ENCODE results near the gene AHCYL2.
A peak's percentile ranks its signal among the peaks of the same experiment; 100 is the strongest.

The AHCYL2 gene

GRCh38 chr7:129224251-129225205 lies at the start of gene AHCYL2:
Gene AHCYL2, plus strand, starts transcription at chr7:129225030.
- peak; percentile 97 for DNase-seq

DNA sequence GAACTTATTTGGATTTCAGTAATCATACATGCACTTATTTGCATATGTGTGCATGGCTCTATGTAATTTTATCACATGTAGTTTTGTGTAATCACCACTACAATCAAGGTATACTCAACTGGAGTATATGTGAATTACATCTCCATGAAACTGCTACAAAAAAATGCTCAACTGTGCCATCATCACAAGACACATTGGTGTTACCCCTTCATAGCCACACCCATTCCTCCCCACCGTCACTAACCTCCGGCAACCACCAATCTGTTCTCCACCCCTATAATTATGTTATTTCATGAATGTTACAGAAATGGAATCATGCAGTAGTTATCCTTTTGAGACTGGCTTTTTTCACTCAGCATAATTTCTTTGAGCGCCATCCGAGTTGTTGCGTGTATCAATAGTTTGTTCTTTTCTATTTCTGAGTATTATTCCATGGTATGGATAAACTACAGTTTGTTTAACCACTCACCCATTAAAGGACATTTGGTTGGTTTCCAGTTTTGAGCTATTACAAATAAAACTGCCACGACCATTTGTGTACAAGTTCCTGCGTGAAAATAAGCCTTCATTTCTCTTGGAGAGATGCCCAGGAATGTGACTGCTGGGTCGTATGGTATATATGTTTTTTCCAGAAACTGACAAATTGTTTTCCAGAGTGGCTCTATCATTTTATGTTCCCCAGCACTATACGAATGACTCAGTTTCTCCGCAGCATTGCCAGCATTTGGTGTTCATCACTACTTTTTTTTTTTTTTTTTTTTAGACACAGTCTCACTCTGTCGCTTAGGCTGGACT lies 47.7 kb upstream of the AHCYL2 start:
- DNase-seq: no peak

- no peak for DNase-seq
Observed at GRCh38 chr7:129184981-129185670, 39.7 kb upstream of the AHCYL2 start.

GRCh38 chr7:129186749-129187260 lies 38.0 kb upstream of the AHCYL2 start:
- DNase-seq: no peak

- no peak for DNase-seq
Observed at GRCh38 chr7:129187681-129188371, 37.0 kb upstream of the AHCYL2 start.

- DNase-seq: no peak
Observed at GRCh38 chr7:129188372-129188891, 36.4 kb upstream of the AHCYL2 start, which contains the start of gene SMO. Gene SMO, plus strand, starts transcription at chr7:129188633. Its CDS starts 519 bp downstream, at chr7:129189152.

DNA sequence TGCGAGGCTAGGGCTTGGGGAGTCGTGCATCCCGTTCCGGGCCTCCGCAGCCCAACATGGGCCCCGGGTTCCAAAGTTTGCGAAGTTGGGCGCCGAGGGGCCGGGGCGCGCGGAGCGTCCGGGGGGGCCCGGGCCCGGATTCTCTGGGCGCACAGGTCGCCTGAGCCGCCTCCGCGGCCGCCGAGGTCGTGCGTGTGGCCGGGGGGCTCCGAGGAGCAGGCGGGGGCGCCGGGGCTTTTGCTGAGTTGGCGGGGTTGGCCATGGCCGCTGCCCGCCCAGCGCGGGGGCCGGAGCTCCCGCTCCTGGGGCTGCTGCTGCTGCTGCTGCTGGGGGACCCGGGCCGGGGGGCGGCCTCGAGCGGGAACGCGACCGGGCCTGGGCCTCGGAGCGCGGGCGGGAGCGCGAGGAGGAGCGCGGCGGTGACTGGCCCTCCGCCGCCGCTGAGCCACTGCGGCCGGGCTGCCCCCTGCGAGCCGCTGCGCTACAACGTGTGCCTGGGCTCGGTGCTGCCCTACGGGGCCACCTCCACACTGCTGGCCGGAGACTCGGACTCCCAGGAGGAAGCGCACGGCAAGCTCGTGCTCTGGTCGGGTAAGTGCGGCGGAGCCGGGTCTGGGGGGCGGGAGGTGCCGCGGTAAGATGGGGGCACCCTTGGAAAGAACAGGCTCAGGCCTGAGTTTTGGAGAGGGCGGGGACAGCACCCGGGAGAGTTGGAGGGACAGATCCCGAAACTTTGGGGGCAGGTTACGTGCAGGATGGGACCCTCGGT lies 35.8 kb upstream of the AHCYL2 start:
- no peak for DNase-seq

GRCh38 chr7:129189661-129190310 lies 35.0 kb upstream of the AHCYL2 start:
- DNase-seq: no peak

GRCh38 chr7:129191272-129191671 lies 33.6 kb upstream of the AHCYL2 start:
- DNase-seq: no peak

DNA sequence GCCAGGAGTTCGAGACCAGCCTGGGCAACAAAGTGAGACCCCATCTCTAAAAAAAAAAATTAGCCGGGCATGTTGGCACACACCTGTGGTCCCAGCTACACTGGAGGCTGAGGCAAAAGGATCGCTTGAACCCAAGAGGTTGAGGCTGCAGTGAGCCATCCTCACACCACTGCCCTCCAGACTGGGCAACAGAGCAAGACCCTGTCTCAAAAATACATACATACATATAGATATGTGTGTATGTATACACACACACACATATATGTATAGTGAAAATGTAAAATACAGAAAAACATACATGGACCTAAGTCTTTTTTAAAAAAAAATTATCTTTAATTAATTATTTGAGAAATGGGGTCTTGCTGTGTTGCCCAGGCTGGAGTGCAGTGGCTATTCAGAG lies 30.9 kb upstream of the AHCYL2 start:
- DNase-seq: no peak

DNA sequence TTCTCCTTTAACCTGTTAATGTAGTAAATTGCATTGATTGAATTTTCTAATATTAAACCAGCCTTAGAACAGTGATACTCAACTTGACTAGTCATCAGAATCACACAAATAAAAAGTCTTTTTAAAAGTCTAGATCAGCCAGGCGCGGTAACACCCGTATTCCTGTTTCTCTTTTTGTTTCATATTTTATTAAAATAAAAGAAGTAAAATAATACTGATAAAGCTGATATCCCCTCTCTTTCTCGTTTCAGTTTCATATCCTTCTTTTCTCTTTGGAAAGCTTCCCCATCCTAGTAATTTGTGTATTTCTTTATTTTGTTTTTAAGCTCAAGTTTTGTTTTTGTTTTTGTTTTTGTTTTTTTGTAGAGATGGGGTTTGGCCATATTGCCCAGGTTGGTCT lies 27.1 kb upstream of the AHCYL2 start:
- DNase-seq: no peak

GRCh38 chr7:129199406-129199805 lies 25.4 kb upstream of the AHCYL2 start:
- no peak for DNase-seq

GRCh38 chr7:129202058-129202777 lies 22.6 kb upstream of the AHCYL2 start:
- no peak for DNase-seq

GRCh38 chr7:129203050-129203741 lies 21.6 kb upstream of the AHCYL2 start:
- DNase-seq: no peak

GRCh38 chr7:129205126-129205818 lies 19.6 kb upstream of the AHCYL2 start:
- DNase-seq: no peak

DNA sequence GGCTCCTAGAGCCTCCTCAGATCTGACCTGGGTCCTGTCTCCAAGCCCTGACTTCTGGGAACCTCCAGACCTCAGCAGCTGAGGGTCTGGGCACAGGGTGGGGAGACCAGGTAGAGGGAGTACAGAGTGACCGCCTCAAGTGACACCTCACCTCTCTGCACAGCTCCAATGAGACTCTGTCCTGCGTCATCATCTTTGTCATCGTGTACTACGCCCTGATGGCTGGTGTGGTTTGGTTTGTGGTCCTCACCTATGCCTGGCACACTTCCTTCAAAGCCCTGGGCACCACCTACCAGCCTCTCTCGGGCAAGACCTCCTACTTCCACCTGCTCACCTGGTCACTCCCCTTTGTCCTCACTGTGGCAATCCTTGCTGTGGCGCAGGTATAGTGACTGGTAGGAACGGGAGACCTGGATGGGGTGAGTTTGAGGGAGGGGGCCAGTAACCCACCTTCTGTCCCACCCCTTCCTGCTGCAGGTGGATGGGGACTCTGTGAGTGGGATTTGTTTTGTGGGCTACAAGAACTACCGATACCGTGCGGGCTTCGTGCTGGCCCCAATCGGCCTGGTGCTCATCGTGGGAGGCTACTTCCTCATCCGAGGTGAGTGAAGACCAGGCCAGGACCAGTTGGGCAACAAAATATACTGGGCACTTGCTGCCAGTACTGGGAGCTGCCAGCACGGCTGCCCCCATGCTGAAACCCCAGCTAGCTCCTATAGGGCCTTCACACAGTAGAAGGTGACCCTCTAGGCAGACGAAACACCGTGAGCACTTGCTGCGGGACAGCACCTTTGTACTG lies 18.6 kb upstream of the AHCYL2 start:
- no peak for DNase-seq

DNA sequence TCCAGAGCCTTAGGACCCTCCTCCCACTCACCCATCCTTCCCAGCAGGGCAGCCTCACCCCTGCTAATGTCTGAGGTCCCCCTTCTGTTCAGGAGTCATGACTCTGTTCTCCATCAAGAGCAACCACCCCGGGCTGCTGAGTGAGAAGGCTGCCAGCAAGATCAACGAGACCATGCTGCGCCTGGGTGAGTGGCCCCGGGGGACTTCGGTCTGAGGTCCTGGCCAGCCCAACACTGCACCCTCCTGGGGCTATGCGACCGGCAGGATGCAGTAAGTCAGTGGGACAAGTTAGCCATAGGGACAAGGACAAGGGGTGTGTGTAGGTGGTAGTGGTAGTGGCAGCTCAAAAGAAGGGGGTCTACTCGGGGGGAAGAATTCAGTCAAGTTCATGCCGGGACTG lies 16.2 kb upstream of the AHCYL2 start:
- no peak for DNase-seq
